NCI-H2196 (cell line): ENCODE data around the gene PKD1.
A peak's percentile ranks its signal among the peaks of the same experiment; 100 is the strongest.

Experiments used
- DNase-seq: peaks from one replicate; lab custom pipeline; 2025; ENCODE audit not compliant: unreplicated experiment; lab: John Stamatoyannopoulos, UW

PKD1 gene

DNA sequence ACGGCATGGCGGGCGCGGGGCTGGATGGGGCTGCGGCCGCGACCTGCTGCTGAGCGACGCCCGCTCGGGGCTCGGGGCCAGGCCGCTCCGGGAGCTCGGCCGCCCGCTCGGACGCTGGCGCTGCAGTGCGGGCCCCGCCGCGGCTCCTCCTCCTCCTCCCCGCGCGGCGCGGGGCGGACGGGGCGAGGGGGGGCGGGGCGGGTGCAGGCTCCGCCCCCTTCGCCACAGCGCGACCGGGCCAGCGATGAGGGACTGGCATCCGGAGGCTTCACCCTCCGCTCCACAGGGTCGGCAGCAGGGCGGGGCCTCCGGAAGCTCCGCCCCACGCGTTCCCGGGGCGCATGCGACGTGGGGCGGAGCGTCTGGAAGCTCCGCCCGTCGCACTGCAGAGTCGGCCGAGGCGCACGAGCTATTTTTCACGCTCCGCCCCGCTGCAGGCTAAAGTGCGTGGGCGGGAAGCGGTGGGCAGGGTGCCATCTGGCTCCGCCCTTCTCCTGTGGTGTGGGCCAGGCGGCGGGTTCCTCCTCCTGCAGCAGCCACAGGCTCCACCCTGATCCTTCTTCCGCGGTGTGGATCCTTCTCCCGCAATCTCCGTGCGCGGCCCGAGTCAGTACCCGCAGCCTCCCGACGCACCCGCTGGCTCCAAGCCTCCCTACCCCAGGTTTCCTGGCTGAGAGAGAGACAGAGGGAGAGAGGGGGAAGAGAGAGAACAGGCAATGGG is at the start of gene PKD1:
Gene PKD1 (minus strand): TSS at position 129 of the 721 bp plus-strand sequence. CDS start 209 bp downstream, outside the sequence.
- peak; percentile 78 for DNase-seq

DNA sequence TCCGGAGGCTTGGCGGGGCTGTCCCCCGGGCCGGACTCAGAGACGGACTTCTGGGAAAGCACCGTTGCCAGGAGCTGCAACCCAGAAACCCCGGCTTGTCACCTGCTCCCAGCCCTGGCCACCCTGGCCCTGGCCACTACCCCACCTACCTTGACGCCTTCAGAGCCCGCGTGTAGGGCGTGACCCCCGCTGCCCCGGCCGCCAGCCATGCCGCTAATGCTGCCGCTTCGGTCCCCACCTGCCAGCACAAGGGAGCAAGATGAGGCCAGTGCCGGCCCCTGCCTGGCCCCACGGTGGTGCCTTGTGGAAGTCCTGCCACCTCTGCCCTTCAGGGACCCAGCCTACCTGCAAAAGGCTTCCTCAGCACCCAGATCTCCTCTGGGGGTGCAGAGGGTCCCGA is 49.3 kb upstream of the PKD1 start:
- DNase-seq, result no peak

DNA sequence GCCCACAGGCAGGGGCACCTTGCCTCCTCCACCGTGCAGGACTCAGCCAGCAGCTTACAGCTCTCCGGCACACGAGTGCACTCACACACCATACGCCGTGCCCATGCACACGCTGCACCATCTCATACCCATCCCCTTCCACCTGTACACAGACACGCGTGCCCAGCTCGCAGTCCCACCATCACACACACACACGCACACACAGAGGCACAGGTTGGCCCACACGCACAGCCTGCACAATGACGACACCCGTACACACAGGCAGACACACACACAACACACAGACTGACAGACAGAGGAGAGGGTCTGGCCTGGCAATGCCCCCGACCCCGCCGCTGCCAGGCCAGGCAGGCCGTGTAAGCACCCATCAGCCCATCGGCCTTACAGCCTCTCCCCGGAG is 48.6 kb upstream of the PKD1 start:
- DNase-seq, result no peak

DNA sequence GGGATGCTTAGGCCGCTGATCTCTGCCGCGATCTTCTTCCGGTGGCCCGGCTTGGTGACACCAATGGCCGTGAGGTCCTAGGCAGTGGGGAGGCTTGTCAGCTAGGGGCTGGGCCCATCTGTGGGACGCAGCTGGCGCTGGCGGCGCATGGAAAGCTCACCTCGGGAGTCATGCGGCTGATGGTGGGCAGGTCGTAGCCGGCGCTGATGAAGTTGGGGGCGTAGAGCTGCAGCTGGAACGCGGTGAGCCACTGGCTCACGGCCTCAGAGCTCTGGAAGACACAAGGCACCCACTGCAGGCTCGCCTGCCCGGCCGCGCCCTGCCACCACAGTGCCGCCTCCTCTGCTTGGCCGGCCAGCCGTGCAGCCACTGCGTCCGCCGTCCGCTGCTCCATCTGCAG is 48.0 kb upstream of the PKD1 start:
- no peak for DNase-seq

DNA sequence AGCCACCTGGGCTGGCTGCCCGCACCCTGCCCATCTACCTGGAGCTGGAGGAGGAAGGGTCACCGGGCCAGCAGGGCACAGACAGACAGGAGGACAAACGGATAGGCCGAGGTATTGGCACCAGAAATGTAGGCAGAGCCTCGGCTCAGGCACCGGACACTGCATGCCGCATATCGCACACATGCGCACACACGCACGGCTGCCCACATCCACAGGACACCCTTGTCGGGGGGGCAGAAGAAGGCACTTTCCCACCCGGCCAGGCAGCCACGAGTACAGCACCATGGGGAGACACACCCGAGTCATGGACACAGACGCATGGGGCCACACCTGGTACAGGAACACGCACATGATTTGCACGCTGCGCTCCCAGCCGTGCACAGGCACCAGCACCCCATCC is 46.3 kb upstream of the PKD1 start:
- no peak for DNase-seq

DNA sequence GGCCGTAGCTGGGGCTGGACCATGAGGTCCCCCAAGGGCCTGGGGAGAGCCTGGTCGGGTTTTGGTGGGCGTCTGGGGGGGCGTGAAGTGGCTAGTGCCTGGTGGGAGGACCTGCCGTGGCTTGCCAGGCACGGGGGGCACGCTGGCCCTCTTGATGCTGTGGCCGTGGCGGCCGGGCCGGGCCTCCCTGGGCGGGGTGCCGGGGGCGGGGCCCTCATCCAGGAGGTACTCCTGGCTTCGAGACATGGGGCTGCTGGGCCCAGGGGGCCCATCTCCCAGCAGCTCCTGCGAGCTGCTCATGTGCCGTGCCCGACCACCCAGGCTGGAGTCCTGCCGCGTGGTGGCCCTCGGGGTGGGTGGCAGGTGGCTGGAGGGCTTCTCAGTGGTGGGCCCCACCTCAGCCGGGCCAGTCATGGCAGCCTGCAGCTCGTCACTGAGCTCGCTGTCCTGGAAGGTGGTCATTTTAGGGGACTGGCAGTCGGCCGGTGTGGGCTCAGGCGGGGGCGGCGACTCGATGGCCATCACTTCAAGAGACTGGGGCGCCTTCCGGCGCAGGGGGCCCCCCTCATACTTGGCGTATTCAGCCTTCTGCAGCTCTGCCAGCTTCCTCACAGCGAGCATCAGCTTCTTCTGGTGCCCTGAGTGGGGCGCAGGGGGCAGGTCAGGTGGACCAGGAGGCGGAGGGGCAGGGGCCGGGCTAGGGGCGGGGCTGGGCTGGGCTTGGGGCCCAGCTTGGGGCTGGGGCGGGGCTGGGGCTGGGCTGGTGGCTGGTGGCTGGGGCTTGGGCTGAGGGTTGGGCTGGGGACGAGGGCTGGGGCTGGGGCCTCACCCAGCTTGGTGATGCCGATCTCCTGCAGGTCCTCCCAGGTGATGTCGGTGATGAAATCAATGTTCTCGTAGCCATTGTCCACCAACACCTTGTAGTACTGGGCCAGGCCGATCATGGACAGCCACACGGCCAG is 45.5 kb upstream of the PKD1 start:
- no peak for DNase-seq

DNA sequence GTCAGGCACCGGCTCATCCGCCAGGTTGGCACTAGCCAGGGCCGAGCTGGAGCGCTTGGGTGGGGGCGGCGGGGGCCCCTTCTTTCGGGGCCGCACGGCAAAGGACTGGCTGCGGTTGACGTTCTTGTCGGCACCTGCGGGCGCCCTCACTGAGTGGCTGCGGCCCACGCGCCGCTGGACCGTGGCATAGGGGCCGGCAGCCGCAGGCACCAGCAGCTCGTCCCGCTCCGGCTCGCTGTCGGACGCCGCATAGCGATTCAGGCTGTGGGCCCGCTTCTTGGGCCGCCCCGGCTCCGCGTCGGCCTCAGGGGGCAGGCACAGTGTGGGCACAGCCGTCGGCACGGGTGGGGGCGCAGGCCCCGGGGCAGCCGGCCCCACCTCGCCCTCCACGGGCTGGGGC is 44.8 kb upstream of the PKD1 start:
- DNase-seq, result no peak

DNA sequence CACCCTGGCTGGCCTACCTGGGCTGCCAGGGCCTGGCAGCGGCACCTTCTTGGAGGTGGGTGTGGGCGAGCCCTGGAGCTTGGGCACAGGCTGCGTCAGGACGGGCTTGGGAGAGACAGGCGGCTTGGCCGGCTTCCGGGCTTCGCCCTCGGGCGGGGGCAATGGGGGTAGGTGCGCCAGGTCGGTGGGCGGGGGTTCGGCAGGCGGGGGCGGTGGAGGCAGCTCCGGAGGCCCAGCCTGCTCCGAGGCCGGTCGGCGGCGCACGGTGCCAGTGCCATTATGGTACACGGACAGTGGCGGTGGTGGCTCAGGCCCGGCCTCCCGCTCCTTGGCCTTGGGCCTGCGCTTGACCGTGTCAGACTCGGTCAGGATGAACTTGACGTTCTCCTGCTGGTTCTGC is 43.9 kb upstream of the PKD1 start:
- DNase-seq, result no peak

DNA sequence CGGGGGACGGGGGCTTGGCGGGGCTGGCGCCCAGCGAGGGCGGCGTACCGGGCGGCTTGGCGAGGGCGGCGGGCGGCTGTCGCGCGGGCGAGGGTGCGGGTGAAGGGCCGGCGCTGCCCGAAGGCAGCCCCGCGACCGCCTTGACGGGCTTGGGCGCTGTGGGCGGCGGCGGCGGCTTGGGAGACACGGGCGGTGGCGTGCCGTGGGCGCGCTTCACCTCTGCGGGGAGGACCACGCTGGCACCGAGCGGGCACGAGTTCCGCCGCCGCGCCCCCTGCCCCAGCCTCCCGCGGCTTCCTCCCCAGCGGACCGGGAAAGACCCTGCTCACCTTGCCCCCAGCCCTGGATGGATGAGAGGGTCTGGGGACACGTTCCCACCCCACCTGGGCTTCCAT is 43.4 kb upstream of the PKD1 start:
- no peak for DNase-seq

DNA sequence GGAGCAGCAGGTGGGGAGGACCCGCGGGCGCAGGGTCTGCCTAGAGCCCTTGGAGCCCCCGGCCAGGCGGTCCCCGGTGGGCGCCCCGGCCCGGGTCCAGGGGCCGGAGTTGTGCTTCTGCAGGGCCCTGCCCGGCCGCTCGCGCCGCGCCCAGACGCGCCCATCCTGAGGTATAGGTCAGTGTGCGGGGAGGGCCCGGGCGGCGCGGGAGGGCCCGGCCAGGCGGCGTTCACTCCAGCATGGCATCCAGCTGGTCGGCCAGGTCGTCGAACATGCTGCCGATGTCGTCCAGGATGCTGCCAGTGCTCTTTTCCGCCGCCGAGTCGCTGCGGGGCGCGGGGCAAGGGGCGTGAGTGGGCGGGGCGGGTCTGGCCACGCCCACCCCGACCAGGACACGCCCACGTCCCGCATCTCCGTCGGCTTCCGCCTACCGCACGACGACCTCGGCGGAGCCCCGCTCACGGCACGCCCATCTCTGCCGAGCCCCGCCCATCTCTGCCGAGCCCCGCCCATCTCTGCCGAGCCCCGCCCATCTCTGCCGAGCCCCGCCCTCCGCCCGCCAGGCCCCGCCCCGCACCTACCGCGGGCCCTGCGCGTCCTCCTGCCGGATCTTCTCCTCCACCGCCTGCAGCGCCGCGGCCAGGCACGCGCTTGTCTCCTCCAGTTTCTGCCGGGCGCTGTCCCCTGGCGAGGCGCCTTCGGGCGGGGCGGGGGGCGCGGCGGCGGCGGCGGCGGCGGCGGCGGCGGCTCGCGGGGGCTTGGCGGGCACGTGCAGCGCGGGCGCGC is 42.8 kb upstream of the PKD1 start:
- no peak for DNase-seq

DNA sequence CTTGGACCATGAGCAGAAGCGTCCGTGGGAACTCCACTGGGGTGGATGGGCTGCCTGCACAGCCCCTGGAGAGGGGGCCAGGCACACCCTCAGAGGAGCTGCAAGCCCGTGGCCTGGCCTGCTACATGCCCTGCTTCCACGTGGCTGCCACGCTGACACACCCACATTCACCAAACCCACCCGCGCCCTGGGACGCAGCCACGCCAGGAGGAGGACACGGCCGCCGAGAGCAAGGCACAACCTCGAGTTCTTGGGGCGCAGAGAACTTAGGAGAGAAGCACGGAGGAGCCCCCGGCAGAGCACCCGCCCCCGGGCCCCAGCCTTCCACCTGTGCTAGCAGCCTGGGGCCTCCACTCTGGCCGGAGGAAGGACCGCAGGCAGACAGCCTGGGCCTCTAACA is 41.9 kb upstream of the PKD1 start:
- DNase-seq, result no peak

DNA sequence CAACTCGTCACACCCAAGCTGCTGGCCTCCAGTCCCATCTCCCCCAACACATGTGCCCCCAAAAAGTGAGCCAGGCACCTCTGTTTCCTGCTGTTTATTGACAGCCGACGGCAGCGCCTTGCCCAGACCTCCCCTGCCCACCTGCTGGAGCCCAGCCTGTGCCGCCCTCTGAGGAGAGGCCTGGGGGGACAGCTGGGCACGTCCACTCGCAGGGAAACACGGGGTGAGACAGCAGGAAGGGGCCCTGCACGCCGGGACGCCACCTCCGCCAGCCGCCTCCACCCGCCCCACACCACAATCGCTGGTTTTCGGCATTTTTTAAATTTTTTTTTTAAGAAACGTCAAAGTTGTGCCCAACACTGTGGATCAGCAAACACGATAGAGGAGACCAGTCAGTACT is 41.4 kb upstream of the PKD1 start:
- no peak for DNase-seq

DNA sequence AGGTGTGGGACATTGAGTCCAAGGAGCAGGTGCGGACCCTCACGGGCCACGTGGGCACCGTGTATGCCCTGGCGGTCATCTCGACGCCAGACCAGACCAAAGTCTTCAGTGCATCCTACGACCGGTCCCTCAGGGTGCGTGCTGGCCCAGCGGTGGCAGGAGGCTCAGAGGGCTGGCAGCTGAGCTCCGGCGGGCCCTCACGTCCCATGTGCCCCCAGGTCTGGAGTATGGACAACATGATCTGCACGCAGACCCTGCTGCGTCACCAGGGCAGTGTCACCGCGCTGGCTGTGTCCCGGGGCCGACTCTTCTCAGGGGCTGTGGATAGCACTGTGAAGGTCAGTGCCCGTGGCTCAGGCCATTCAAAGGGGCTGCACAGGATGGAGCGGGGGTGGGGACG is 40.3 kb upstream of the PKD1 start:
- DNase-seq, result no peak

DNA sequence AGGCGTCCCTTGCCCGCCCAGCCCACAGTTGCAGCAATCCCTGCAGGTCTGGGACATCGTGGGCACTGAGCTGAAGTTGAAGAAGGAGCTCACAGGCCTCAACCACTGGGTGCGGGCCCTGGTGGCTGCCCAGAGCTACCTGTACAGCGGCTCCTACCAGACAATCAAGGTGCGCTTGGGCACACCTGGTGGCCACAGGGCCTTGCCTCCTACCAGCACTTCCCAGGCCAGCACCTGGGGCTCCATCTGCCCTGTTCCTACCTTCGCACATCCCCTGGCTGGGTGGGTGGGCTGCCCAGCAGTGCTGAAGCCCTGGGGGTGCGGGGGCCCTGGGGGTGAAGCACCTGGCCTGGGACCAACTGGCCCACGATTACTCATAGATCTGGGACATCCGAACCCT is 39.8 kb upstream of the PKD1 start:
- DNase-seq, result no peak

DNA sequence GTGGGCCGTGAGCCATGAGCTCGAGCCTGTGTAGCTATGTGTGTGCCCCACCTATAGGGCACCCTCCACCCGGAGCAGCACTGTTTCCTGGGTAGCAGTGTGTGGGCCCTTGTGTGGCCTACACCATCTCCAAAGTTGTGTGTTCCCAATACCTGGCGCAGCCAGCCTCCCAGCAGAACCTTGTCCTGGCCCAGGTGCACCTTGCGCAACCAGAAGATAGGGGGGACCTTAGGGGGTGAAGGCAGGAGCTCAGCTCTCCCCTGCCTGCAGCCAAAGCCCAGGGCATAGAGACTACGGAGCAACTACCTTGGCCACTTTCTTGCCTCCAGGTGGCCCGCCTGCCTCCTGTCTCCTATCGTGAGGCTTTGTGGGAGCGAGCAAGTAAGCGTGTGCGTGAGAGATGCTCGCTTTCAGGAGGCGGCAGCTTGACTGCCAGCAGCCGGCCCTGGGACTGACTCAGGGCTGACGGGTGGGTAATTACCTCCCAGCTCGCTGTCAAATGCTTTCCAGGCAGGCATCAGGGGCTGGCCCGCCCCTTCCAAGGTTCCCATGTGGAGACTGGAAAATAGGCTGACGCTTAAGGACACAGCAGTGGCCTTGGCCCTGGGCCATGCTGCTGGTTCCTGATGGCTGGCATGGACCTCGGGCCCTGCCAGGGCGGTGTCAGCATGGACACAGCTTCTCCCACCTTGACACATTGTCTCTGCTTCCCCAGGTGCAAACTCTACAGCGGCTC is 38.9 kb upstream of the PKD1 start:
- DNase-seq, result no peak

DNA sequence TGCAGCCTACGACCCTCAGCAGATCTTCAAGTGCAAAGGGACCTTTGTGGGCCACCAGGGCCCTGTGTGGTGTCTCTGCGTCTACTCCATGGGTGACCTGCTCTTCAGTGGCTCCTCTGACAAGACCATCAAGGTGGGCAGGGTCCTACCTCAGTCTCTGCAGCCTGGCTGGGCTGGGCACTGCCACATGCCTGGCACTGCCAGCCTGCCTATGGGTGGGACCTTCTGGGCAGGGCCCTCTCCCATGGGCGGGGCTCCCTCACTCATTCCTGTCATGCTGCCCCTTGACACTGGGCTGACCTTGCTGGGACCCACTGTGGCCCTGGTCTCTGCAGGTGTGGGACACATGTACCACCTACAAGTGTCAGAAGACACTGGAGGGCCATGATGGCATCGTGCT is 38.2 kb upstream of the PKD1 start:
- no peak for DNase-seq

DNA sequence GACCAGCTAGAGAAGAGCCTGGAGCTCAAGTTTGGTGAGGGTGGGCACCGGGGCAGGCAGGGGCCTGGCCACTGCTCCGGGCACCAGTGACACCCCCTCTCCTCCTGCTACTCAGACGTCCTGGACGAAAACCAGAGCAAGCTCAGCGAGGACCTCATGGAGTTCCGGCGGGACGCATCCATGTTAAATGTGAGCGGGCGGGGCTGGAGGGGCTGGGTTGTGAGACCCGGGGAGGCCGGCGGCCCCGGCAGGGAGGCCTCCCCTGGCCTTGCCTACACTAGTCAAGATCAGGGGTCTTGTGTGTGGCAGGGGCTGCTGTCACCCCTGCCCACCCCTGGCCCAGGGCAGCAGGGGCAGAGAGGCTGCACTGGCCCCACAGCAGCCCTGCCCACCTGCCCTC is 37.7 kb upstream of the PKD1 start:
- no peak for DNase-seq

DNA sequence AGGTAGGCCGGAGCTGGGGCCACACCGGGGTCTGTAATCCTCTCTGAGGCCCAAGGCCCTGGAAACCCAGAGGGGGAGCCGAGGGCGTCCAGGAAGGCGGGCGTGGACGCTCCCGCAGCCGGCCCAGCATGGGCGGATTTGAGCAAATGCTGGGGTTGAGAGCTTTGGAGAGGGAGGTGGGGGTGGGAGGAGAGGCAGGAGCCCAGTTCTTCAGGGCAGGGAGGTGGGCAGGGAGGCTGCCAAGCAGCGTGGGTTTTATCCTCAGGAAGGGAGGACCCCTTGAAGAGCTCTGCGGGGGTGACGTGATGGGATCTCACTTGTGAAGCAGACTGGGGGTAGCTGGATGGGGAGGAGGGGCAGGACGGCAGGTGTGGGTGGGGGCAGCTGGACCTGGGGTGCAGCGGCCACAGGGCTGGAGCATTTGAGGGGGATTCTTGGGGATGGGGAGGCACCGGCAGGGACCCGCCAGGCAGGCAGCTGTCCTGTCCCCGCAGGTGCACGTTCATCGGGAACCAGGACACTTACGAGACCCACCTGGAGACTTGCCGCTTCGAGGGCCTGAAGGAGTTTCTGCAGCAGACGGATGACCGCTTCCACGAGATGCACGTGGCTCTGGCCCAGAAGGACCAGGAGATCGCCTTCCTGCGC is 37.1 kb upstream of the PKD1 start:
- no peak for DNase-seq

DNA sequence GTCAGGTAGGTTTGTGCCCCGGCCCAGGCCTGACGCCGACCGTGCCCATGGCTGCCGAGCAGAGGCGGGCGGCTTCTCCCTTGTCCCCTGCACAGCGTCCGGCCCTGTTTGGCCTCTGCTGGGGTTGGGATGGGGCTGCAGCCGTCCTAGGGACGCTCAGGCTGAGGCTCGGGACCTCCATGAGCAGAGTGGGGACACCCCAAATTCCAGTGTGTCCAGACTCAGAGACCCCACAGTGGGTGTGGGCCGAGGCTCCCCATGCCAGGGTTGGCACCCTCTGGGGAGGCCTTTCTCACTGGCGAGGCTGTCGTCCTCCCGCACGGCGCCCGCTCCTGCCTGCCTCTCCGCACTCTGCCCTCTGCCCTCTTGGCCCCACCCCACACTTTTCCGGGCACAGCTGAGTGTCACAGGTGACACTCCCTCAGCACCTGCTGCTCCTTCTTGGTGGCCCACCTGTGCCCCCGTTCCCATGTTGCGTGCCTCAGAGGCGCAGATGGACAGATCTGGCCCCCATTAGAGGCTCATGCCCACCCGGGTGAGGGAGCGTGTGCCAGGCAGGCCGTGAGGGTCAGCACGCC is 36.0 kb upstream of the PKD1 start:
- no peak for DNase-seq
